NCI-H2081 treated with DMSO at 0.1 percent for 48 hours (cell line): ENCODE data around the gene USP14.

Experiments
- DNase-seq: peaks from one replicate; lab custom pipeline; 2025; lab: John Stamatoyannopoulos, UW

The USP14 gene

DNA sequence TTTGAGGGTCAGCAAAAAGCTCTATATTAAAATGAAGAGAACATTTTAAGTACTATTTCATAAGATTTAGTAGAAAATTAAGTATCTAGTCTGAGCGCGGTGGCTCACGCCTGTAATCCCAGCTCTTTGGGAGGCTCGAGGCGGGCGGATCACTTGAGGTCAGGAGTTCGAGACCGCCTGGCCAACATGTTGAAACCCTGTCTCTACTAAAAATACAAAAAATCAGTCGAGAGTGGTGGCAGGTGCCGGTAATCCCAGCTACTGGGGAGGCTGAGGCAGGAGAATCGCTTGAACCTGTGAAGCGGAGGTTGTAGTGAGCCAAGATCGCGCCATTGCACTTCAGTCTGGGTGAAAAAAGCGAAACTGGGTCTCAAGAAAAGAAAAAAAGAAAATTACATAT lies 1.6 kb downstream of the USP14 start:
- DNase-seq, result no peak

DNA sequence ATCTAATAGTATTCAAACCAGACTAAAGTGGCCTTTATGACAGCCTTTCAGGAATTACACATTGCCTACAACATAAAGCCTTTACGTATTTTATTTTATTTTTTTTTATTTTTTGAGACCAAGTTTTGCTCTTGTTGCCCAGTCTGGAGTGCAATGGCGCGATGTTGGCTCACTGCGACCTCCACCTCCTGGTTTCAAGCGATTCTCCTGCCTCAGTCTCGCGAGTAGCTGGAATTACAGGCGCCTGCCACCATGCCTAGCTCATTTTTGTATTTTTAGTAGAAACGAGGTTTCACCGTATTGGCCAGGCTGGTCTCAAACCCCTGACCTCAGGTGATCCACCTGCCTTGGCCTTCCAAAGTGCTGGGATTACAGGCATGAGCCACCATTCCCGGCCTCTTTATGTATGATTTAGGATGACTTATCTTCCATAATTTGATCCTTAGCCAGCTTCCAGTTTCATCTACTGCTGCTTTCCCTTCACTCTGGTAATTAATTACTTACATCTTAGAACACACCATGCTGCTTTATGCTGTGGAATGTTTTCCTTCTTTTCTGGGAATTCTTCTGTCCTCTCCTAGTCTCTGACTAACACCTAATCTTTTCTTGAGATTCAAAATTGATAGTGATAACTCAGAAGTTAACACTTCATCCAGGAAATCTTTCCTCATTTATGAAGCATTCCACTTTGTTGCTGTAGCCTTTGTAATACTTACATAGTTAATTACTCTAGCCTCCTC lies 2.6 kb downstream of the USP14 start:
- DNase-seq, result no peak

DNA sequence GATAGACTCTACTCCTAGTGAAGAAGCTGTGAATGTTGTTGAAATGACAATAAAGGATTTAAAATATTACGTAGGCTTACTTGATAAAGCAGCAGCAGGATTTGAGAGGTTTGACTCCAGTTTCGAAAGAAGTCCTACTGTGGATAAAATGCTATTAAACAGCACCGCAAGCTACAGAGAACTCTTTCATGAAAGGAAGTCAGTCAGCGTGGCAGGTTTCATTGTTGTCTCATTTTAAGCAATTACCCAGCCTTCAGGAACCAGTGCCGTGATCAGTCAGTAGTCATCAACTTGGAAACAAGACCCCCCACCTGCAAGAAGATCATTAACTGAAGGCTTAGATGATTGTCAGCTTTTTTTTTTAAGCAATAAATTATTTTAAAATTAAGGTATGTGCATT lies 14.0 kb downstream of the USP14 start:
- DNase-seq, result no peak

GRCh38 chr18:179499-179898 lies 21.1 kb downstream of the USP14 start:
- no peak for DNase-seq

GRCh38 chr18:181711-182110 lies 23.4 kb downstream of the USP14 start:
- DNase-seq, result no peak

GRCh38 chr18:183769-184168 lies 25.4 kb downstream of the USP14 start:
- DNase-seq, result no peak

DNA sequence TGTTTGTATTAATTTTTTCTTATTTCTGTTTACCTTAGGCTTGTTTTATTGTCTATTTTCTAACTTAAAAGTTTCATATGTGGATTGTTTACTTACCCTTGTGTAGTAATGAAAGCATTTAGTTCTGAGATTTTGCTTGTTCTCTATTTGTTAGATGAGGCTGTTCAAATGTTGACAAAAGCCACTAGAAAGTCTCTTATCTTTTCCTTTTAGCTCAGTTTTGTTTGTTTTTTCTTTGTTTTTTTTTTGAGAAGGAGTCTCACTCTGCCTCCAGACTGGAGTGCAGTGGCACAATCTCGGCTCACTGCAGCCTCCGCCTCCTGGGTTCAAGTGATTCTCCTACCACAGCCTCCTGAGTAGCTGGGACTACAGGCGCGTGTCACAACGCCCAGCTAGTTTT lies 30.9 kb downstream of the USP14 start:
- DNase-seq, result no peak

DNA sequence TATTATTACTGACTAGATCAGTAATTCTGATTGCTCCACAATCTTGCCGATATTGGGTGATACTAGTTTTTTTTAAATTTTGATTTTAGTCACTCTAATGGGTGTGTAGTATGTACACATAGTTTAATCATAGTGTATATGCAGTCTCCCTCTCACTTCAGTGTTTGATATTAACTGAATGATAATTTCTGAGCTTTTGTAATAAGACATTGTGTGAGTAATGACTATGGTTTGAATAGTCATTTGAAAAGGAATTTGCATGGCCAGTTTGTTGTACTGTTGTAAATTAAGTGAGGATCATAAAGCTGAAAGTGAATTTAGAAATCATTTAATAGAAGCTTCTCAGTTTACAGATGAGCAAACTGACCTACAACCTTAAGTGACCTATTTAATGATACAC lies 33.4 kb downstream of the USP14 start:
- no peak for DNase-seq

GRCh38 chr18:192801-193200 lies 34.4 kb downstream of the USP14 start:
- DNase-seq, result no peak

DNA sequence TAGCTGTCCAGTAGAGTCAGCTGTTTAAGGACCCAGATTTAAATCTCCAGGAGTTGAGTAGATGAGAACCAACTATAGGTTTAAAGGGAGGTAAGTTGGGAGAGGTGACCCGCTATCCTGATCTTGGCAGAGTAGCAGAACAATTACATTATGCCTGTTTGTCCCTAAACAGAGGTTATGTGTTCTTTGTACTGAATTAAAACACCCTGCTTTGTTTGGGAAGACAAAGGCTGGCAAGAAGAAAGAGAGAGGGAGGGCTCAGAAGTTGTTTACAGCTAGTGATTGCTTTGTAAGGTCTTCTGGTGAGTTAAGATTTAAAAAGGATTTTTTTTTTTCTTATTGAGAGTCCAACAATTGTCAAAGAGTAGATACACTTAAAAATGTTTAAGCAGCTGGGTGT lies 37.3 kb downstream of the USP14 start:
- no peak for DNase-seq

GRCh38 chr18:199214-199613 lies 40.9 kb downstream of the USP14 start:
- DNase-seq, result no peak

GRCh38 chr18:199768-200167 lies 41.4 kb downstream of the USP14 start:
- peak; percentile 63 for DNase-seq

- DNase-seq, result no peak
Measured at GRCh38 chr18:210075-210474, 51.7 kb downstream of the USP14 start.

GRCh38 chr18:210733-211132 lies 52.4 kb downstream of the USP14 start:
- DNase-seq, result no peak

GRCh38 chr18:211582-211981 lies 53.2 kb downstream of the USP14 start:
- no peak for DNase-seq

DNA sequence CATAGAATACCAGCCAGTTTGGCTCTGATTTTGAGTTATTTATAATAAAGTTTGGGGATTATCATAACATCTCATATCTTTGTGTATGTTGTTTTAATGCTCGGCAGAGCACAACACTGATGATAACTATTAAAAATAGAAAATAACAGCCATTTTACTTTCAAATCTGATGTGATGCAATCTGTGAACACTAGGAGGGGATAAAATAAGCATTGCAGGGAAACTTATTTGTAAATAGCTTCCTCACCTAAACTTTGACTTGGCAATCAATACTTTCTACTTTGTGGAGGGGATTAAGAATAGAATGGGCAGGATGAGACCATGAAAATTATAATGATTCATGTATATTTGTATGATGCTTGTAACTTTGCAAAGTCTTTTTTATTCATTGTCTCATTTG lies 54.4 kb downstream of the USP14 start:
- no peak for DNase-seq

- no peak for DNase-seq
Measured at GRCh38 chr18:213505-213904, 55.1 kb downstream of the USP14 start.

- no peak for DNase-seq
Measured at GRCh38 chr18:213966-214365, 55.6 kb downstream of the USP14 start.

GRCh38 chr18:215448-216010 lies 57.2 kb downstream of the USP14 start:
- DNase-seq, result no peak

- DNase-seq, result no peak
Measured at GRCh38 chr18:217532-218336, 59.4 kb downstream of the USP14 start.

DNA sequence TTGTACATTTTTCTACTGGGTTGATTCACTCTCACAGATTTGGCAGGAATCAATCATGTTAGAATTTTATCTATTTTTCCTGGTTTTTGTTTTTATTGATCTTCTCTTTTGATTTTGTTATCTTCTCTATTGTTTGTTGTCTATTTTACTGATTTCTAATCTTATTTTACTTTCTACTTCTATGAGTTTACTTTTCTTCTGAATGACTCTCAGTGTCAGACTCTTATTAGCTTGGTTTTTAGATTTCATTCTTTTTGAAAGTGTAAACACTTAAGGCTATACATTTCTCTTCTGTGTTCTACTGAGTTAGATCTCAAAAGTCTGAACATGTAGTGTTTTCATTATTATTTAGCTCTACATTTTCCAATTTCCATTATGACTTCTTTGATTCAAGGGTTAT lies 62.4 kb downstream of the USP14 start:
- DNase-seq, result no peak

DNA sequence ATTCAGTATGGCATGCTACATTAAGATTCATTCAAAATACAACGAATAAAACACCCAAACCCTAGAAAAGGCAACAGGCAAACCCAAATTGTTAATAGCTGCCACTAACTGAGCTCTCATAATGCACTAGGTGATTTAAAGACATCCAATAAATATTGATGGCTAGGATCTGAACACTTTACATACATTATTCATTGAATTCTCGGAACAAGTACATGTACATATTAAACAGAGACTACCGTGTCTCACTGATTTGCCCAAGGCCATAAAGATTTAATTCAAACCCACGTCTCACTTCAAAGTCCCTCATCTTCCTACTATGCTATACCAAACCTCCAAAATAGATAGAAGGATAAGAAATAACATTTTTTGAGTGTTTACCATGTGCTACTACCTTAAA lies 67.4 kb downstream of the USP14 start:
- no peak for DNase-seq

GRCh38 chr18:227374-227773 lies 69.0 kb downstream of the USP14 start:
- DNase-seq, result no peak
